ENCODE measurements around the gene RAC3. TPM values are rescaled to one million over a fixed set of nuclear protein-coding genes. Genes with fewer than 3 reads are reported as not detected.

The RAC3 gene
- total RNA-seq, 2 experiments from 2014 or later = 3.3 to 5.3 TPM

DNA sequence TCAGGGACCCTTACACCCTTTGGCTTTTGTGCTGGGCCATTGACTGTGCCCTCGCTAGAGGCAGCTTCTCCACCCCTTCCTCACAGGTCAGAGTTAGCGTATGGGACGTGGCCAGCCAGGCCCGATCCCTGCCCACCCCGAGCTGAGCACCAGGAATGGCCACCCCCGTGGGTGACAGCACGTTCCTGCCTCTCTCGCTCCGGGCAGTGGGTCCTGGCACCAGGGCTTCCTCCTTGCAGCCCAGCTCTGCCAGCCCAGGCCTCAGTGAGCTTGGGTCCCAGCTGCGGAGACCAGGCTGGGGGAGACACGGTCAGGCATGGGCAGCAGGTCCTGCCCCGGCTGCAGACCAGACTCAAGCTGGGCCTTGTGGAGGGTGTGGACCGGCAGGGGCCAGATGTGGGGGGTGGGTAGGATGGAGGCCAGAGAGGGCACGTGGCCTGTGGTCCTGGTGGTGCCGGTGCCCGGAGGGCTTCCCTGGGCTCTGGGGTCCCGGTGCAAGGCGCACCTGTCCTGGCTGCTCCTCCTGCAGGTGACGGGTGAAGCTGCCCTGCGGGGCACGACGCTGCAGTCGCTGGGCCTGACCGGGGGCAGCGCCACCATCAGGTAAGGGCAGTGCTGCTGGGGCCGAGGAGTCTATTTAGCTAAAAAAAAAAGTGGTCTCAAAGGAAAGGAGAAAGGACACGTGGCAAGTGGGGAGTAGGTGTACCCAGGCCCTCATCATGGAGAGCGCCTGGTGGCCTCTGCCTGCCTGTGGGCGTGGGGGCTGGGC, 35.8 kb upstream of the RAC3 start:
- intact Hi-C loops (cut with DNase I, micrococcal nuclease) = no loop called here
- no peaks in the 10 kb centered on the region for H3K9me3 ChIP-seq (ENCODE audit: control insufficient read depth in 1 of 2, insufficient read depth in 1 of 2, low read length in 2 of 2)
- Mint-ChIP-seq H3K36me3 (ENCODE audit: low read depth) (peaks cover 12% of the 10 kb centered on the region), H3K27me3 (no peaks in the 10 kb centered on the region), H3K4me3 (no peak overlapping the region), H3K27ac (no peak overlapping the region), H3K9me3 (no peaks in the 10 kb centered on the region), H3K4me1 (ENCODE audit: low read depth) (peaks cover 3% of the 10 kb centered on the region)
- ATAC-seq (ENCODE audit: poor library complexity) (no peak), DNase-seq (no peak)
- H3K27me3 ChIP-seq (ENCODE audit: control insufficient read depth in 1 of 2, insufficient read depth in 2 of 2, low read length in 2 of 2) = no peaks in the 10 kb centered on the region
- TF ChIP-seq, protein P1, sequence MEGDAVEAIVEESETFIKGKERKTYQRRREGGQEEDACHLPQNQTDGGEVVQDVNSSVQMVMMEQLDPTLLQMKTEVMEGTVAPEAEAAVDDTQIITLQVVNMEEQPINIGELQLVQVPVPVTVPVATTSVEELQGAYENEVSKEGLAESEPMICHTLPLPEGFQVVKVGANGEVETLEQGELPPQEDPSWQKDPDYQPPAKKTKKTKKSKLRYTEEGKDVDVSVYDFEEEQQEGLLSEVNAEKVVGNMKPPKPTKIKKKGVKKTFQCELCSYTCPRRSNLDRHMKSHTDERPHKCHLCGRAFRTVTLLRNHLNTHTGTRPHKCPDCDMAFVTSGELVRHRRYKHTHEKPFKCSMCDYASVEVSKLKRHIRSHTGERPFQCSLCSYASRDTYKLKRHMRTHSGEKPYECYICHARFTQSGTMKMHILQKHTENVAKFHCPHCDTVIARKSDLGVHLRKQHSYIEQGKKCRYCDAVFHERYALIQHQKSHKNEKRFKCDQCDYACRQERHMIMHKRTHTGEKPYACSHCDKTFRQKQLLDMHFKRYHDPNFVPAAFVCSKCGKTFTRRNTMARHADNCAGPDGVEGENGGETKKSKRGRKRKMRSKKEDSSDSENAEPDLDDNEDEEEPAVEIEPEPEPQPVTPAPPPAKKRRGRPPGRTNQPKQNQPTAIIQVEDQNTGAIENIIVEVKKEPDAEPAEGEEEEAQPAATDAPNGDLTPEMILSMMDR (IDR thresholded peaks at IDR 0.05) = no peak
- H3K4me3 ChIP-seq (ENCODE audit: low read length) = no peak overlapping the region
- no peaks in the 10 kb centered on the region for H3K36me3 ChIP-seq (ENCODE audit: insufficient read depth, low read length)
- no peak overlapping the region for H3K27ac ChIP-seq (ENCODE audit: low read depth in 1 of 2, low read length in 2 of 2)
- H3K4me1 ChIP-seq (ENCODE audit: insufficient read depth, low read length) = no peaks in the 10 kb centered on the region
- CTCF ChIA-PET = interaction anchor here (0.6 kb wide), 1 partner anchor 36 kb away, joined by 4 read pairs; no protein-coding TSS in a partner anchor
- POLR2A ChIA-PET = no interaction called here

DNA sequence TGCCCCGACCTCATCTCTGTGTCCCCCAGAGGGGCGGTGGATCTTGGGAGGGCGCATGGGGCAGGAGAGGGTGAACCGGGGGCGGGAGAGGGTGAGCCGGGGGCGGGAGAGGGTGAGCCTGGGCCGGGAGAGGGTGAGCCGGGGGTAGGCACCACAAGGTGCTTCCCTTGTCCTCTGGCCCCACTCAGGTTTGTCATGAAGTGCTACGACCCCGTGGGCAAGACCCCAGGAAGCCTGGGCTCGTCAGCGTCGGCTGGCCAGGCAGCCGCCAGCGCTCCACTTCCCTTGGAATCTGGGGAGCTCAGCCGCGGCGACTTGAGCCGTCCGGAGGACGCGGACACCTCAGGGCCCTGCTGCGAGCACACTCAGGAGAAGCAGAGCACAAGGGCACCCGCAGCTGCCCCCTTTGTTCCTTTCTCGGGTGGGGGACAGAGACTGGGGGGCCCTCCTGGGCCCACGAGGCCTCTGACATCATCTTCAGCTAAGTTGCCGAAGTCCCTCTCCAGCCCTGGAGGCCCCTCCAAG, 35.2 kb upstream of the RAC3 start:
- ChIA-PET CTCF (interaction anchor here (0.6 kb wide), 1 partner anchor 36 kb away, joined by 4 read pairs; no protein-coding TSS in a partner anchor), POLR2A (no interaction called here)
- no peak for DNase-seq
- no peaks in the 10 kb centered on the region for H3K9me3 Mint-ChIP-seq
- intact Hi-C loops (cut with DNase I, micrococcal nuclease) = no loop called here
- no peaks in the 10 kb centered on the region for H3K9me3 ChIP-seq (ENCODE audit: control insufficient read depth in 1 of 2, insufficient read depth in 1 of 2, low read length in 2 of 2)
- H3K4me1 ChIP-seq (ENCODE audit: insufficient read depth, low read length) = no peaks in the 10 kb centered on the region
- H3K27ac ChIP-seq (ENCODE audit: low read depth in 1 of 2, low read length in 2 of 2) = no peak overlapping the region
- no peaks in the 10 kb centered on the region for H3K27me3 Mint-ChIP-seq
- H3K36me3 ChIP-seq (ENCODE audit: insufficient read depth, low read length) = no peaks in the 10 kb centered on the region
- H3K4me1 Mint-ChIP-seq (ENCODE audit: low read depth) = no peaks in the 10 kb centered on the region
- ATAC-seq (ENCODE audit: poor library complexity) = no peak
- TF ChIP-seq, protein P1 (IDR thresholded peaks at IDR 0.05) = no peak
- H3K4me3 Mint-ChIP-seq = no peak overlapping the region
- no peaks in the 10 kb centered on the region for H3K27me3 ChIP-seq (ENCODE audit: control insufficient read depth in 1 of 2, insufficient read depth in 2 of 2, low read length in 2 of 2)
- H3K36me3 Mint-ChIP-seq (ENCODE audit: low read depth) = peaks cover 10% of the 10 kb centered on the region
- no peak overlapping the region for H3K4me3 ChIP-seq (ENCODE audit: low read length)
- H3K27ac Mint-ChIP-seq = no peak overlapping the region

DNA sequence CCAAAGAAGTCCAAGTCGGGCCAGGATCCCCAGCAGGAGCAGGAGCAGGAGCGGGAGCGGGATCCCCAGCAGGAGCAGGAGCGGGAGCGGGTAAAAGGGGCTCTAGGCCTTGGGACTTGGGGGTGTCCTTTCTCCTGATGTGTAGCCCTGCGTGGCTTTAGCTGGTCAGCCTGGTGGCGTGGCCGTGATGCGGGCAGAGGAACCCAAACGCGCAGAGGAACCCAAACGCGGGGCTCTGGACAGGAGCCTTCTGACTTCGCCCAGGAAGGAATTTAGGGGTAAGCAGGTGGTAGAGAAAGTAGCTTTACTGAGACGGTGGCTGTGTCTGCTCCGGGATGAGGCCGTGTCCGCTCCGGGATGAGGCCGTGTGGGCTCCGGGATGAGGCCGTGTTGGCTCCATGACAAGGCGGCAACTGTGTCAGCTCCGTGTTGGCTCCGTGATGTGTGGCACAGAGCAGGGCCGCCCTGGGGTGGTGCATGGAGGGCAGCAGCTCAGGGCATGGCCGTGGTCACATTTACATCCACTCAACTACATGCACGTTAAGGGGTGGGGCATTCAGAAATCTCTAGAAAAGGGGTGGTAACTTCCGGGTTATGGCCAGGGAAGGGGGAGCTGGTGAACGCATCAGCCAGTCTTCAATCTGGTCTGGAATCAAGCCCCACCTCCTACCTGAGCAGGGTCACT, 34.6 kb upstream of the RAC3 start:
- Histone ChIP-seq H3K4me1 (ENCODE audit: insufficient read depth, low read length) (no peaks in the 10 kb centered on the region), H3K9me3 (ENCODE audit: control insufficient read depth in 1 of 2, insufficient read depth in 1 of 2, low read length in 2 of 2) (no peaks in the 10 kb centered on the region), H3K27me3 (ENCODE audit: control insufficient read depth in 1 of 2, insufficient read depth in 2 of 2, low read length in 2 of 2) (no peaks in the 10 kb centered on the region), H3K27ac (ENCODE audit: low read depth in 1 of 2, low read length in 2 of 2) (no peak overlapping the region), H3K36me3 (ENCODE audit: insufficient read depth, low read length) (no peaks in the 10 kb centered on the region), H3K4me3 (ENCODE audit: low read length) (no peak overlapping the region)
- no peaks in the 10 kb centered on the region for H3K4me1 Mint-ChIP-seq (ENCODE audit: low read depth)
- POLR2A ChIA-PET = no interaction called here
- H3K27me3 Mint-ChIP-seq = no peaks in the 10 kb centered on the region
- DNase-seq = no peak
- no peaks in the 10 kb centered on the region for H3K9me3 Mint-ChIP-seq
- no peak overlapping the region for H3K27ac Mint-ChIP-seq
- ATAC-seq (ENCODE audit: poor library complexity) = no peak
- H3K36me3 Mint-ChIP-seq (ENCODE audit: low read depth) = peaks cover 10% of the 10 kb centered on the region
- no peak overlapping the region for H3K4me3 Mint-ChIP-seq
- TF ChIP-seq, protein P1 (IDR thresholded peaks at IDR 0.05) = no peak
- CTCF ChIA-PET = interaction anchor here (0.9 to 1.2 kb wide), 2 partner anchors 23 to 37 kb away, joined by 3 to 4 read pairs; no protein-coding TSS in a partner anchor
- intact Hi-C loops (cut with DNase I, micrococcal nuclease) = no loop called here

Data from CD4-positive, alpha-beta T cell (primary cell).